ENCODE results near the gene NABP2.

NABP2 gene

GRCh38 chr12:56188131-56188777 lies 35.9 kb upstream of the NABP2 start:
- no peaks in the 10 kb centered on the region for H3K9me3 ChIP-seq (ENCODE audit: control insufficient read depth, insufficient read depth, low read length)
- no peaks in the 10 kb centered on the region for H3K9me2 ChIP-seq (replicated peaks; ENCODE audit: control insufficient read depth, low read length)
- peaks cover 11% of the 10 kb centered on the region for H3F3A ChIP-seq (ENCODE audit: control insufficient read depth, insufficient read depth)
- peak overlapping the region; percentile 57 for H3K27ac ChIP-seq (ENCODE audit: low read depth, low read length)
- peak overlapping the region; percentile 97 for H3K4me3 ChIP-seq (ENCODE audit: low read length)
- H3K36me3 ChIP-seq (ENCODE audit: control insufficient read depth, low read length): peaks cover 55% of the 10 kb centered on the region
- H4K20me1 ChIP-seq (ENCODE audit: control insufficient read depth, insufficient read depth, low read depth, low read length): peaks cover 8% of the 10 kb centered on the region; the same call in 1 of the 2 replicates
- H3K4me2 ChIP-seq (ENCODE audit: low read length): peak overlapping the region; percentile 98
- H3K79me2 ChIP-seq (ENCODE audit: control insufficient read depth, low read length): peaks cover 43% of the 10 kb centered on the region
- TF ChIP-seq CTCF (IDR thresholded peaks at IDR 0.05; ENCODE audit: low read depth, low read length, poor library complexity, severe bottlenecking): no peak
- no peak for TF ChIP-seq EZH2phosphoT487 (IDR thresholded peaks at IDR 0.05; ENCODE audit: borderline replicate concordance, low read length)
- H3K27me3 ChIP-seq (ENCODE audit: control insufficient read depth, low read length): no peaks in the 10 kb centered on the region
- H3K4me1 ChIP-seq (ENCODE audit: control insufficient read depth, low read length): peaks cover 34% of the 10 kb centered on the region

- Histone ChIP-seq H3K4me2 (ENCODE audit: low read length) (peak overlapping the region; percentile 98), H3K27me3 (ENCODE audit: control insufficient read depth, low read length) (no peaks in the 10 kb centered on the region), H3K9me2 (replicated peaks; ENCODE audit: control insufficient read depth, low read length) (no peaks in the 10 kb centered on the region), H3K9me3 (ENCODE audit: control insufficient read depth, insufficient read depth, low read length) (no peaks in the 10 kb centered on the region), H3K27ac (ENCODE audit: low read depth, low read length) (peak overlapping the region; percentile 57), H3K36me3 (ENCODE audit: control insufficient read depth, low read length) (peaks cover 51% of the 10 kb centered on the region), H3F3A (ENCODE audit: control insufficient read depth, insufficient read depth) (peaks cover 11% of the 10 kb centered on the region), H3K4me1 (ENCODE audit: control insufficient read depth, low read length) (peaks cover 37% of the 10 kb centered on the region), H4K20me1 (ENCODE audit: control insufficient read depth, insufficient read depth, low read depth, low read length) (peaks cover 8% of the 10 kb centered on the region; the same call in 1 of the 2 replicates), H3K4me3 (ENCODE audit: low read length) (peak overlapping the region; percentile 97), H3K79me2 (ENCODE audit: control insufficient read depth, low read length) (peaks cover 42% of the 10 kb centered on the region)
- no peak for TF ChIP-seq EZH2phosphoT487 (IDR thresholded peaks at IDR 0.05; ENCODE audit: borderline replicate concordance, low read length)
- TF ChIP-seq CTCF (IDR thresholded peaks at IDR 0.05; ENCODE audit: low read depth, low read length, poor library complexity, severe bottlenecking): no peak
Observed at GRCh38 chr12:56188778-56189098, 35.4 kb upstream of the NABP2 start.

- H3K27me3 ChIP-seq (ENCODE audit: control insufficient read depth, low read length): no peaks in the 10 kb centered on the region
- H3K9me3 ChIP-seq (ENCODE audit: control insufficient read depth, insufficient read depth, low read length): no peaks in the 10 kb centered on the region
- peak within 1 kb of the TSS; percentile 97 for H3K4me3 ChIP-seq (ENCODE audit: low read length)
- TF ChIP-seq EZH2phosphoT487 (IDR thresholded peaks at IDR 0.05; ENCODE audit: borderline replicate concordance, low read length) (no peak), CTCF (IDR thresholded peaks at IDR 0.05; ENCODE audit: low read depth, low read length, poor library complexity, severe bottlenecking) (peak; percentile 76)
- peaks cover 12% of the 10 kb centered on the region for H3F3A ChIP-seq (ENCODE audit: control insufficient read depth, insufficient read depth)
- peaks cover 8% of the 10 kb centered on the region; the same call in 1 of the 2 replicates for H4K20me1 ChIP-seq (ENCODE audit: control insufficient read depth, insufficient read depth, low read depth, low read length)
- peaks cover 40% of the 10 kb centered on the region for H3K79me2 ChIP-seq (ENCODE audit: control insufficient read depth, low read length)
- H3K36me3 ChIP-seq (ENCODE audit: control insufficient read depth, low read length): peaks cover 45% of the 10 kb centered on the region
- H3K4me2 ChIP-seq (ENCODE audit: low read length): peak within 1 kb of the TSS; percentile 98
- H3K27ac ChIP-seq (ENCODE audit: low read depth, low read length): peak within 1 kb of the TSS; percentile 77
- no peaks in the 10 kb centered on the region for H3K9me2 ChIP-seq (replicated peaks; ENCODE audit: control insufficient read depth, low read length)
- peaks cover 39% of the 10 kb centered on the region for H3K4me1 ChIP-seq (ENCODE audit: control insufficient read depth, low read length)
Observed at GRCh38 chr12:56189099-56189917, 34.8 kb upstream of the NABP2 start, which contains the start of gene SMARCC2. Gene SMARCC2, minus strand, starts transcription at chr12:56189483. Its CDS starts 22 bp downstream, at chr12:56189461.
